ENCODE measurements around the gene HUWE1. TPM values are rescaled to one million over a fixed set of nuclear protein-coding genes. Genes with fewer than 3 reads are reported as not detected.

The HUWE1 gene
- total and polyA plus RNA-seq, 2 donors (not counting 1 experiment from before 2014, with no cell fraction given) = 52.8 to 146 TPM

GRCh38 chrX:53642337-53642736 lies 44.2 kb downstream of the HUWE1 start:
- H3K27ac ChIP-seq (ENCODE audit: insufficient read depth, low read length) = no peak overlapping the region
- H3K9me3 ChIP-seq (ENCODE audit: control insufficient read depth, insufficient read depth, low read depth, low read length) = no peaks in the 10 kb centered on the region
- H4K20me1 ChIP-seq (ENCODE audit: control insufficient read depth, extremely low read depth, insufficient read depth, low read length) = no peaks in the 10 kb centered on the region
- DNase-seq (ENCODE audit: low read depth in 2 of 2) = peak in 1 of 2 donors; percentile 6
- H3K4me3 ChIP-seq (replicated peaks in 1 of 4; ENCODE audit: control extremely low read depth in 1 of 4, insufficient read depth in 1 of 4, low read depth in 3 of 4, low read length in 4 of 4) = no peak overlapping the region
- H3K79me2 ChIP-seq (ENCODE audit: control insufficient read depth, insufficient read depth, low read length) = no peaks in the 10 kb centered on the region
- no peaks in the 10 kb centered on the region for H3K27me3 ChIP-seq (ENCODE audit: control insufficient read depth, insufficient read depth, low read length)
- H3K9ac ChIP-seq (ENCODE audit: insufficient read depth, low read length) = no peak overlapping the region
- no peak overlapping the region for H2AFZ ChIP-seq (ENCODE audit: low read length)
- no peaks in the 10 kb centered on the region for H3K4me1 ChIP-seq (ENCODE audit: control insufficient read depth, extremely low read depth, insufficient read depth, low read length)
- H3K36me3 ChIP-seq (ENCODE audit: control insufficient read depth, insufficient read depth, low read length) = no peaks in the 10 kb centered on the region
- no peak for TF ChIP-seq CTCF (conservative IDR thresholded peaks at IDR 0.05 in 1 of 2, IDR thresholded peaks at IDR 0.05 in 1 of 2; ENCODE audit: low read depth in 1 of 2, low read length in 2 of 2)
- no peak overlapping the region for H3K4me2 ChIP-seq (ENCODE audit: extremely low read depth, insufficient read depth, low read length)

DNA sequence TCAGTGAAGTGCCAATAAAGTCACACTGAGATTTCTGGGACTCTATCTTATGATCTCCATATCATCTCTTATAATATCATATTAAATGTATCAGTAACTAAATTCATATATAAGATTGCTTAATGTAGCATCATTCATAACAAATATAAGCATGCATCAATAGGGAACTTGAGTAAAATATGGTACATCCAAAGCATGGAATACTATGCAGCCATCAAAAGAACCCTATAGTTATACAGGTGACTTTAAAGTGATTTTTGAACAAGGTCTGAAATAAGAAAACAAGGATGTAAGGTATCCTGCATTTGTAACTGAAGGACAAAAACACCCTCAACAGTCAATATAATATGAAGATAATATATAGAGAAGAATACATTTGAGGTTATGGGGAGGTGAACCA lies 47.3 kb downstream of the HUWE1 start:
- Histone ChIP-seq H3K79me2 (ENCODE audit: control insufficient read depth, insufficient read depth, low read length) (no peaks in the 10 kb centered on the region), H3K36me3 (ENCODE audit: control insufficient read depth, insufficient read depth, low read length) (no peaks in the 10 kb centered on the region), H3K4me1 (ENCODE audit: control insufficient read depth, extremely low read depth, insufficient read depth, low read length) (no peaks in the 10 kb centered on the region), H3K4me2 (ENCODE audit: extremely low read depth, insufficient read depth, low read length) (no peak overlapping the region), H3K4me3 (replicated peaks in 1 of 4; ENCODE audit: control extremely low read depth in 1 of 4, insufficient read depth in 1 of 4, low read depth in 3 of 4, low read length in 4 of 4) (no peak overlapping the region), H3K27me3 (ENCODE audit: control insufficient read depth, insufficient read depth, low read length) (no peaks in the 10 kb centered on the region), H2AFZ (ENCODE audit: low read length) (no peak overlapping the region), H4K20me1 (ENCODE audit: control insufficient read depth, extremely low read depth, insufficient read depth, low read length) (no peaks in the 10 kb centered on the region), H3K27ac (ENCODE audit: insufficient read depth, low read length) (no peak overlapping the region), H3K9ac (ENCODE audit: insufficient read depth, low read length) (no peak overlapping the region), H3K9me3 (ENCODE audit: control insufficient read depth, insufficient read depth, low read depth, low read length) (no peaks in the 10 kb centered on the region)
- no peak for TF ChIP-seq EZH2 (IDR thresholded peaks at IDR 0.05; ENCODE audit: low read length, missing control alignments)
- TF ChIP-seq CTCF (conservative IDR thresholded peaks at IDR 0.05 in 1 of 2, IDR thresholded peaks at IDR 0.05 in 1 of 2; ENCODE audit: low read depth in 1 of 2, low read length in 2 of 2) = no peak
- no peak for DNase-seq (ENCODE audit: low read depth in 2 of 2)

DNA sequence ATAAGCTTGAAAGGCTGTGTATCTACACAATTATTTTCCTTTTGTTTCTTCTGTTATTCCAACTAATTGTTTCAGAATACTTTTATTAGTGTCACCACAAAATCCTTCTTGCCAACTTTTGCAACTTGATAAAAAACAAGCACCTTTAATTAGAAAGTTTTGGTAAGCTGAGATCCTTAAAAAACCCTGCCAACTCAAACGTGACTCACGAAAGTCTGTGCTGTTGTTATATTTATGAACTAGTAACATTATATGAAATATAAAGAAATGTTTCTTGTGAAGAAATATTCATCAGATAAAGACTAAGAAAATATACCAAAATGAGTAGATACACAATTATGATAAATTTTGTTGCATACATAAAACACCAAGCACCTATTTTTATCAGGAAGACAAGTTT lies 49.0 kb downstream of the HUWE1 start:
- Histone ChIP-seq H3K36me3 (ENCODE audit: control insufficient read depth, insufficient read depth, low read length) (no peaks in the 10 kb centered on the region), H3K4me2 (ENCODE audit: extremely low read depth, insufficient read depth, low read length) (no peak overlapping the region), H4K20me1 (ENCODE audit: control insufficient read depth, extremely low read depth, insufficient read depth, low read length) (no peaks in the 10 kb centered on the region), H3K4me1 (ENCODE audit: control insufficient read depth, extremely low read depth, insufficient read depth, low read length) (no peaks in the 10 kb centered on the region), H3K4me3 (replicated peaks in 1 of 4; ENCODE audit: control extremely low read depth in 1 of 4, insufficient read depth in 1 of 4, low read depth in 3 of 4, low read length in 4 of 4) (no peak overlapping the region), H3K27ac (ENCODE audit: insufficient read depth, low read length) (no peak overlapping the region), H3K9me3 (ENCODE audit: control insufficient read depth, insufficient read depth, low read depth, low read length) (no peaks in the 10 kb centered on the region), H3K9ac (ENCODE audit: insufficient read depth, low read length) (no peak overlapping the region), H3K27me3 (ENCODE audit: control insufficient read depth, insufficient read depth, low read length) (no peaks in the 10 kb centered on the region), H2AFZ (ENCODE audit: low read length) (no peak overlapping the region), H3K79me2 (ENCODE audit: control insufficient read depth, insufficient read depth, low read length) (no peaks in the 10 kb centered on the region)
- TF ChIP-seq CTCF (conservative IDR thresholded peaks at IDR 0.05 in 1 of 2, IDR thresholded peaks at IDR 0.05 in 1 of 2; ENCODE audit: low read depth in 1 of 2, low read length in 2 of 2) (no peak), EZH2 (IDR thresholded peaks at IDR 0.05; ENCODE audit: low read length, missing control alignments) (no peak)
- DNase-seq (ENCODE audit: low read depth in 2 of 2) = no peak

All from fibroblast of lung (primary cell).